Activated naive CD8-positive, alpha-beta T cell treated with anti-CD3 and anti-CD28 coated beads, Interleukin-2, amount 10 ng/mL, durations not matched to agents 7 days and 5 days (primary cell): ENCODE measurements around the gene AIF1. TPM values are rescaled to one million over a fixed set of nuclear protein-coding genes. Genes with fewer than 3 reads are reported as not detected.

ENCODE experiments used
- ATAC-seq: fragments of 150-1000 bp; cut with Tn5 transposase; one replicate; pipeline ENCODE4 v1.10.0; 2021; ENCODE audit warnings: low read depth, moderate library complexity
- POLR2A ChIA-PET: fragments of 350-600 bp; sonication (Branson Sonifier 250); formaldehyde crosslinking; loops from one replicate; lab custom pipeline; 2021; ENCODE audit warnings: antibody characterized with exemption; lab: Charles Lee
- DNase-seq: peaks from one replicate; pipeline ENCODE4 v3.0.0; 2021
- H3K27ac Mint-ChIP-seq: one replicate; pipeline ENCODE4 v1.8.0; 2022; ENCODE audit warnings: mild to moderate bottlenecking, mixed read lengths
- H3K27me3 Mint-ChIP-seq: one replicate; pipeline ENCODE4 v1.8.0; 2022; ENCODE audit warnings: mild to moderate bottlenecking, moderate library complexity, mixed read lengths
- H3K36me3 Mint-ChIP-seq: one replicate; pipeline ENCODE4 v1.8.0; 2021; ENCODE audit warnings: mild to moderate bottlenecking, mixed read lengths
- H3K4me1 Mint-ChIP-seq: one replicate; pipeline ENCODE4 v1.8.0; 2021; ENCODE audit warnings: mixed read lengths
- H3K4me3 Mint-ChIP-seq: one replicate; pipeline ENCODE4 v1.8.0; 2022; ENCODE audit warnings: mild to moderate bottlenecking, moderate library complexity, mixed read lengths
- H3K9me3 Mint-ChIP-seq: one replicate; pipeline ENCODE4 v1.8.0; 2021; ENCODE audit warnings: mixed read lengths
- total RNA-seq, 2 experiments: library from RNA; stranded (reverse); gene quantifications; one replicate each; pipeline ENCODE4 v1.2.3, GENCODE V29; 2021

Gene AIF1
- total RNA-seq, 2 experiments from 2014 or later: 117 to 118 TPM

- DNase-seq: no peak
- Mint-ChIP-seq H3K36me3 (peaks cover 45% of the 10 kb centered on the region), H3K27me3 (no peaks in the 10 kb centered on the region), H3K9me3 (no peaks in the 10 kb centered on the region), H3K4me1 (peaks cover 2% of the 10 kb centered on the region), H3K4me3 (no peak overlapping the region), H3K27ac (no peak overlapping the region)
- no peak for ATAC-seq
- POLR2A ChIA-PET: no interaction called here
Observed at GRCh38 chr6:31631209-31631608, 16.2 kb downstream of the AIF1 start.

- Mint-ChIP-seq H3K27me3 (no peaks in the 10 kb centered on the region), H3K36me3 (peaks cover 44% of the 10 kb centered on the region)
- ATAC-seq: no peak
Observed at GRCh38 chr6:31631681-31632278, 16.7 kb downstream of the AIF1 start.

GRCh38 chr6:31632279-31632946, 17.4 kb downstream of the AIF1 start:
- no peak for DNase-seq
- Mint-ChIP-seq H3K4me3 (no peak overlapping the region), H3K36me3 (peaks cover 42% of the 10 kb centered on the region), H3K9me3 (no peaks in the 10 kb centered on the region), H3K27ac (peak overlapping the region; percentile 42), H3K27me3 (no peaks in the 10 kb centered on the region), H3K4me1 (peaks cover 2% of the 10 kb centered on the region)
- POLR2A ChIA-PET: no interaction called here
- no peak for ATAC-seq

More at GRCh38 chr6:31631681-31632278, 16.7 kb downstream of the AIF1 start:
- peaks cover 2% of the 10 kb centered on the region for H3K4me1 Mint-ChIP-seq
- no peak overlapping the region for H3K27ac Mint-ChIP-seq
- no peak for DNase-seq
- POLR2A ChIA-PET: no interaction called here
- no peak overlapping the region for H3K4me3 Mint-ChIP-seq
- H3K9me3 Mint-ChIP-seq: no peaks in the 10 kb centered on the region

- no peak overlapping the region for H3K4me3 Mint-ChIP-seq
- H3K9me3 Mint-ChIP-seq: no peaks in the 10 kb centered on the region
- H3K27ac Mint-ChIP-seq: no peak overlapping the region
- no peak for DNase-seq
- no peaks in the 10 kb centered on the region for H3K27me3 Mint-ChIP-seq
- POLR2A ChIA-PET: interaction anchor here (1.0 kb wide), 1 partner anchor 13 kb away, joined by 7 read pairs; the partner anchor contains the start of gene PRRC2A
- H3K36me3 Mint-ChIP-seq: peaks cover 35% of the 10 kb centered on the region
- ATAC-seq: no peak
- peaks cover 1% of the 10 kb centered on the region for H3K4me1 Mint-ChIP-seq
Observed at GRCh38 chr6:31633447-31633846, 18.4 kb downstream of the AIF1 start.

GRCh38 chr6:31634131-31634530, 19.1 kb downstream of the AIF1 start:
- Mint-ChIP-seq H3K9me3 (no peaks in the 10 kb centered on the region), H3K27me3 (no peaks in the 10 kb centered on the region), H3K4me1 (peaks cover 1% of the 10 kb centered on the region), H3K27ac (no peak overlapping the region), H3K36me3 (peaks cover 35% of the 10 kb centered on the region), H3K4me3 (no peak overlapping the region)
- DNase-seq (no peak), ATAC-seq (no peak)
- POLR2A ChIA-PET: interaction anchor here (1.0 kb wide), 1 partner anchor 13 kb away, joined by 7 read pairs; the partner anchor contains the start of gene PRRC2A

- Mint-ChIP-seq H3K27me3 (no peaks in the 10 kb centered on the region), H3K4me3 (no peak overlapping the region), H3K9me3 (no peaks in the 10 kb centered on the region), H3K4me1 (peaks cover 6% of the 10 kb centered on the region), H3K27ac (no peak overlapping the region), H3K36me3 (peaks cover 30% of the 10 kb centered on the region)
- ATAC-seq (no peak), DNase-seq (no peak)
- POLR2A ChIA-PET: interaction anchor here (1.0 kb wide), 1 partner anchor 8 kb away, joined by 3 read pairs; no protein-coding TSS in a partner anchor
Observed at GRCh38 chr6:31634969-31635575, 20.0 kb downstream of the AIF1 start.

GRCh38 chr6:31636698-31637596, 21.9 kb downstream of the AIF1 start:
- Mint-ChIP-seq H3K4me1 (peaks cover 9% of the 10 kb centered on the region), H3K27me3 (no peaks in the 10 kb centered on the region), H3K4me3 (no peak overlapping the region), H3K27ac (peak overlapping the region; percentile 51), H3K36me3 (peaks cover 20% of the 10 kb centered on the region), H3K9me3 (no peaks in the 10 kb centered on the region)
- DNase-seq (no peak), ATAC-seq (no peak)
- POLR2A ChIA-PET: interaction anchor here (0.6 to 1.6 kb wide), 3 partner anchors 10 to 18 kb away, joined by 3 to 6 read pairs (median 4); partner anchors contain the start of gene PRRC2A

GRCh38 chr6:31639043-31639442, 24.0 kb downstream of the AIF1 start:
- H3K9me3 Mint-ChIP-seq: no peaks in the 10 kb centered on the region
- no peaks in the 10 kb centered on the region for H3K27me3 Mint-ChIP-seq
- DNase-seq: no peak
- H3K4me3 Mint-ChIP-seq: no peak overlapping the region
- peaks cover 18% of the 10 kb centered on the region for H3K36me3 Mint-ChIP-seq
- H3K4me1 Mint-ChIP-seq: peaks cover 8% of the 10 kb centered on the region
- POLR2A ChIA-PET: interaction anchor here (0.5 to 2.4 kb wide), 5 partner anchors 11 to 42 kb away, joined by 3 to 10 read pairs (median 3); partner anchors contain the start of gene BAG6
- H3K27ac Mint-ChIP-seq: no peak overlapping the region
- no peak for ATAC-seq

GRCh38 chr6:31639449-31639861, 24.4 kb downstream of the AIF1 start:
- Mint-ChIP-seq H3K4me3 (no peak overlapping the region), H3K36me3 (peaks cover 17% of the 10 kb centered on the region), H3K4me1 (peaks cover 8% of the 10 kb centered on the region), H3K9me3 (no peaks in the 10 kb centered on the region), H3K27me3 (no peaks in the 10 kb centered on the region), H3K27ac (no peak overlapping the region)
- POLR2A ChIA-PET: interaction anchor here (0.7 to 2.4 kb wide), 5 partner anchors 11 to 21 kb away, joined by 3 to 10 read pairs (median 3); partner anchors contain the start of genes BAG6 and C6orf47
- no peak for ATAC-seq
- DNase-seq: no peak

- peaks cover 12% of the 10 kb centered on the region for H3K4me1 Mint-ChIP-seq
- no peak overlapping the region for H3K4me3 Mint-ChIP-seq
- POLR2A ChIA-PET: interaction anchor here (1.3 to 2.4 kb wide), 2 partner anchors 12 to 13 kb away, joined by 5 to 10 read pairs; partner anchors contain the start of gene BAG6
- H3K9me3 Mint-ChIP-seq: no peaks in the 10 kb centered on the region
- peaks cover 17% of the 10 kb centered on the region for H3K36me3 Mint-ChIP-seq
- ATAC-seq: no peak
- DNase-seq: no peak
- no peak overlapping the region for H3K27ac Mint-ChIP-seq
- H3K27me3 Mint-ChIP-seq: no peaks in the 10 kb centered on the region
Observed at GRCh38 chr6:31640612-31641011, 25.6 kb downstream of the AIF1 start.

GRCh38 chr6:31641370-31641769, 26.3 kb downstream of the AIF1 start:
- POLR2A ChIA-PET: no interaction called here
- DNase-seq (no peak), ATAC-seq (no peak)
- Mint-ChIP-seq H3K4me3 (no peak overlapping the region), H3K9me3 (no peaks in the 10 kb centered on the region), H3K4me1 (peaks cover 13% of the 10 kb centered on the region), H3K36me3 (peaks cover 18% of the 10 kb centered on the region), H3K27ac (peak overlapping the region; percentile 8), H3K27me3 (no peaks in the 10 kb centered on the region)

- Mint-ChIP-seq H3K27ac (peak overlapping the region; percentile 21), H3K36me3 (peaks cover 17% of the 10 kb centered on the region), H3K4me1 (peaks cover 13% of the 10 kb centered on the region), H3K4me3 (no peak overlapping the region), H3K27me3 (no peaks in the 10 kb centered on the region), H3K9me3 (no peaks in the 10 kb centered on the region)
- POLR2A ChIA-PET: interaction anchor here (1.3 kb wide), 1 partner anchor 9 kb away, joined by 7 read pairs; no protein-coding TSS in a partner anchor
- no peak for DNase-seq
- no peak for ATAC-seq
Observed at GRCh38 chr6:31642798-31643570, 27.9 kb downstream of the AIF1 start.
